Mucosa of descending colon (tissue), 3 donors: Measurements from ENCODE around the gene MFSD6L. TPM values are rescaled to one million over a fixed set of nuclear protein-coding genes. Genes with fewer than 3 reads are reported as not detected.

ENCODE experiments used
- ATAC-seq: fragments of 200-7000 bp; cut with Tn5 transposase; one replicate; pipeline ENCODE4 v1.9.1; 2020; ENCODE audit warnings: mild to moderate bottlenecking, moderate library complexity
- DNase-seq, 3 donors: peaks; one replicate each; pipeline ENCODE4 v3.0.0-alpha.2; 2020
- H3K36me3 ChIP-seq: fragments of 200-600 bp; one replicate; pipeline ENCODE4 v1.8.0; 2021; ENCODE audit warnings: low read depth, mild to moderate bottlenecking
- H3K4me1 ChIP-seq: fragments of 200-600 bp; one replicate; pipeline ENCODE4 v1.8.0; 2021; ENCODE audit warnings: low read depth, mild to moderate bottlenecking
- H3K4me3 ChIP-seq: fragments of 200-600 bp; one replicate; pipeline ENCODE4 v1.8.0; 2021; ENCODE audit warnings: mild to moderate bottlenecking
- H3K9me3 ChIP-seq: fragments of 200-600 bp; one replicate; pipeline ENCODE4 v1.8.0; 2021; ENCODE audit warnings: mild to moderate bottlenecking
- CTCF ChIP-seq: fragments of 200-600 bp; IDR thresholded peaks from one replicate; pipeline ENCODE4 v1.8.0; 2022; ENCODE audit warnings: antibody characterized with exemption, mild to moderate bottlenecking
- intact Hi-C, 2 donors: fragments of 100-400 bp; cut with DNase I in 1 of 2; cut with micrococcal nuclease in 1 of 2; formaldehyde crosslinking; loops; one replicate each; pipeline versions ENCODE4 v1.11.0 to v1.11.1; 2022; cut with DNase I, micrococcal nuclease
- total RNA-seq, 3 donors: library from RNA; stranded (reverse); fragmentation: NEBNext Ultra II Directional in 2 of 3; extraction: Animal tissue kit (Norgen Biotek cat#: 25700) in 2 of 3; gene quantifications; one replicate each; pipeline versions ENCODE4 v1.2.1 to v1.2.4, GENCODE V29; 2021 to 2023
- donor health status: DM: no; HTN: no; CAD: no; lungs with moderate emphysema.
- donor health status: DM: no; HTN: no; CAD: no.
- donor health status: DM: no; HTN: yes; CAD: no.

MFSD6L gene
- total RNA-seq, 3 donors from 2014 or later = 2.0 to 6.1 (median 5.6) TPM

- Histone ChIP-seq H3K36me3 (no peaks in the 10 kb centered on the region), H3K9me3 (no peaks in the 10 kb centered on the region), H3K4me3 (no peak overlapping the region), H3K4me1 (no peaks in the 10 kb centered on the region)
- no peak for TF ChIP-seq CTCF
- intact Hi-C loops = no loop called here
- no peak for DNase-seq
- no peak for ATAC-seq
Observed at GRCh38 chr17:8766731-8767130, 32.4 kb downstream of the MFSD6L start.

DNA sequence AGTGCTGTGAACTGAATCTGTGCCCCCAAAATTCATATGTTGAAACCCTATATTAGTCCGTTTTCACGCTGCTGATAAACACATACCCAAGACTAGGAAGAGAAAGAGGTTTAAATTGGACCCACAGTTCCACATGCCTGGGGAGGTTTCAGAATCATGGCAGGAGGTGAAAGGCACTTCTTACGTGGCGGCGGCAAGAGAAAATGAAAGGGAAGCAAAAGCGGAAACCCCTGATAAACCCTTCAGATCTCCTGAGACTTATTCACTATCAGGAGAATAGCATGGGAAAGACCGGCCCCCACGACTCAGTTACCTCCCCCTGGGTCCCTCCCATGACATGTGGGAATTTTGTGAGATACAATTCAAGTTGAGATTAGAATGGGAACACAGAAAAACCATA, 37.2 kb downstream of the MFSD6L start:
- DNase-seq (no peak), ATAC-seq (no peak)
- no peaks in the 10 kb centered on the region for H3K36me3 ChIP-seq
- no peak overlapping the region for H3K4me3 ChIP-seq
- H3K9me3 ChIP-seq = no peaks in the 10 kb centered on the region
- intact Hi-C loops = no loop called here
- H3K4me1 ChIP-seq = no peaks in the 10 kb centered on the region
- TF ChIP-seq CTCF = no peak

DNA sequence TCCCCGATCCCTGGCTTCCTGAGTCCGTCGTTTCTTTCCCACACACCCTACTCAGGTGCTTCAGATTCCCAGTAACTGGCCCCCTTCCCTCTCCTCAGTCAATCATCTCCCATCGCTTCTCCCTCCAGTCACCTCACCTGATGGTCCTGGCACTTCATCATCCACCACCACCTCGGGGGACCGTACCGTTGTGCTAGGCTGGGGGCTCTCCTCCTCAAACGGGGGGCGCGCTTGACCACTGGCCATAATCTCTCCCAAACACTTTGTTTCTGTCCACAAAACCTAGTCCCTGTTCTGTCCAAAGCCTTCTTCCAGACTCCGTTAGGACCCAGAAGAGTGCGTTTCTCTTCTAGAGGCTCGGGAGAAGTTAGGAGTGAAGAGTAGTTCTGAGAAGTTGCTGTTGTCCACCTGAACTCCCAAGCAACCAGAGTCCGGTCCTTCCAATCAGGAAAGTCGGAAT, 41.0 kb downstream of the MFSD6L start, which contains the start of gene SPDYE4:
TSS of gene SPDYE4 (minus strand) at position 410 of the 460 bp plus-strand sequence. CDS start at position 246, 164 bp downstream.
- no peak for ATAC-seq
- Histone ChIP-seq H3K9me3 (no peaks in the 10 kb centered on the region), H3K4me3 (no peak within 1 kb of the TSS), H3K36me3 (no peaks in the 10 kb centered on the region), H3K4me1 (no peaks in the 10 kb centered on the region)
- DNase-seq = no peak
- intact Hi-C loops = no loop called here
- no peak for TF ChIP-seq CTCF

- H3K9me3 ChIP-seq = no peaks in the 10 kb centered on the region
Observed at GRCh38 chr17:8757189-8757588, 42.0 kb downstream of the MFSD6L start.

GRCh38 chr17:8755590-8756255, 43.4 kb downstream of the MFSD6L start:
- no peaks in the 10 kb centered on the region for H3K4me1 ChIP-seq
- H3K4me3 ChIP-seq = no peak overlapping the region
- intact Hi-C loops = no loop called here
- no peak for TF ChIP-seq CTCF
- H3K9me3 ChIP-seq = no peaks in the 10 kb centered on the region
- ATAC-seq = no peak
- no peak for DNase-seq
- H3K36me3 ChIP-seq = no peaks in the 10 kb centered on the region

More at GRCh38 chr17:8757189-8757588, 42.0 kb downstream of the MFSD6L start:
- ATAC-seq (no peak), DNase-seq (no peak)
- Histone ChIP-seq H3K36me3 (no peaks in the 10 kb centered on the region), H3K4me1 (no peaks in the 10 kb centered on the region), H3K4me3 (no peak overlapping the region)
- TF ChIP-seq CTCF = no peak
- intact Hi-C loops = no loop called here
